Skin epidermis (tissue), 12 donors: ENCODE data around the gene ARHGAP42.
"Not testable (repeated sequence)": the region's sequence is repeated elsewhere in the genome, so short reads cannot be mapped to it uniquely, and the experiment has no call there.

Experiments used
- H3K27ac ChIP-seq, 21 experiments: fragments of 200-600 bp; sonication (generic) in 11 of 21; one replicate each; pipeline ENCODE4 v1.5.0; 2020; ENCODE audit warnings: mild to moderate bottlenecking in 3 of 21, inconsistent platforms in 2 of 21, moderate library complexity in 2 of 21
- H3K4me3 ChIP-seq, 7 experiments: fragments of 200-600 bp; sonication (generic) in 2 of 7; one replicate each; pipeline ENCODE4 v1.5.0; 2020; ENCODE audit warnings: inconsistent platforms in 2 of 7, mild to moderate bottlenecking in 2 of 7, moderate library complexity in 1 of 7

Gene ARHGAP42

DNA sequence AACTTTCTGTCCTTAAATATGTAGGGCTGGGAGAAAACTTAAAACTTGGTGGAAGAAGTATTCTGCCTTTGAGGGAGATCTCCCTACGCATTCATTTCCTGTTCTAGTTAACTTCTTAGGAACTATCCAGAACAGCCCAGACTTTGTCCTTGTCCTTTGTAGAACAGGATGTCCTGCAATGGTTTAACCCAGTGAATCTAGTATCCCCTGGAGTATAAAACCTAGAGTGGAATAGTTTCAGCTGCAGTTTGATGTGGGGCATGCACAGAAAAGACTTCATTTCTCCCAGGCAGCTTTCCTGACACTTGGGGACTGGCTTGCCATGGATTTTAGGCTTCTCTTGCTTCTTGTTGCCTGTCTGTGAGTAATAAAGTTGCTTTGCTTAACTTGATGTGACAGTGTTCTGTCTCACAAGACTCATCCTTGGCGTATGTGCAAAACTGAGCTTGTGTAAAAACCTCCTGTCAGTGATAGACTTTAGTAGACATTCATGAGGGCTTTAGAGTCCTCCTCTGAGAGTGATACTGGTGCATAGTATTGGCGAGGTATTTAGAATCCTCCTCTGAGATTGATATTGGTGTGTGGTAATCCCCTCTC is 28.2 kb downstream of the ARHGAP42 start:
- Histone ChIP-seq H3K27ac (peak overlapping the region in 2 of 21 experiments; percentile 39 to 54), H3K4me3 (no peak overlapping the region)

DNA sequence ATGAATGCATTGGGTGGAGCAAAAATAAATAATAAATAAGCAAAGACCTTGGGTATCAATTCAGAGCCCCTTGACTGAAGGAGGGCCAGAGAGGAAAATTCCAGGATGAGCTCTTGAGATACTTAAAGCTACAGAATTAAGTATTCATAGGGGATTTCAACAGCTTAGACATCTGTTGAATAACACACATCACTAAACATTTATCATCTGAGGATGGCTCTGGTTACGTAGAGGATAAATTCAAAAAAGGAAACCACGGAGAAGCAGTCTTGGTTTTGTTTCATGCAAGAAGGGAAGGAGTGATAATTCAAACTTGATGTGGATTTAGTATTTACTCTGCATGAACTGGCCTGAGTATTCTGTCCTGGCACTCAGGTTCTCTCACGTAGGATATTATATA is 29.8 kb downstream of the ARHGAP42 start:
- Histone ChIP-seq H3K4me3 (no peak overlapping the region), H3K27ac (no peak overlapping the region)

DNA sequence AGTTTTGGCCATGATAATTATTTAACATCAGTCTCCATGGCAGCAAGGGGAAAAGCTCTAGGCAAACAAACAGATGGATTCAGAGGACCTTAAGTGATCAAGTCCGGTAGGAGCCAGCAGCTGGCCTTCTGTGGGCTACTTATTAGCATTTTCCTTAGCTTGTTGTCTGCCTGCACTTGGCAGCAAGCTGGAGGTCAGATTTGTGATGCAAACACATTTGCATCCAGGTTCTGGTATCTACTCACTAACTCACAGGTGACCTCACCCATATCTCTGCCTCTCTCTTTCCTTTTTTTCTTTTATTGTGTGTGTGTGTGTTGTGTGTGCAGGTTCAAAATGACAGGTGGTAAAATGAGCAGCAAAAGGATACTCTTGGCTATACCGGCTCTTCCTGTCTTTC is 32.3 kb downstream of the ARHGAP42 start:
- Histone ChIP-seq H3K4me3 (no peak overlapping the region), H3K27ac (peak overlapping the region in 8 of 21 experiments; percentile 14 to 56 (median 28))

DNA sequence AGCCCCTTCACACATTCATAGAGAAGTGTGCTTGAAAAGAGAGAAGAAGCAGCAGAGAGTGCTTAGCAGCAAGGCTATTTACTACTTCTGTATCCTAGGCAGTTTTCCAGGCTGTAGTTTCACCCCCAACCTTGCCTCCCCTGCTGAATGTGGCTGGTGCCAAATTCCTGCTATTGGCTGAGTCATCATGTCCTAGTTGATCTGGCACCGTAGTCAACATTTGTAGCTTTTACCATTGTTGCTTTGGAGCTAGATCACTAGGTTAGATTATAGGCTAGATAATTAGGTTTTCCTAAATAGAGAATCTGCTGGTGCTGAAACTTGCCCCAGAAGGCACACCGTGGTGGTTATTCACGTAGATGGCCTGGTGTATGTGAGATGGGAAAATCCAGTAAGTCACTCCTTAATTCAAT is 32.7 kb downstream of the ARHGAP42 start:
- Histone ChIP-seq H3K4me3 (no peak overlapping the region), H3K27ac (peak overlapping the region in 10 of 21 experiments; percentile 3 to 56 (median 26))

DNA sequence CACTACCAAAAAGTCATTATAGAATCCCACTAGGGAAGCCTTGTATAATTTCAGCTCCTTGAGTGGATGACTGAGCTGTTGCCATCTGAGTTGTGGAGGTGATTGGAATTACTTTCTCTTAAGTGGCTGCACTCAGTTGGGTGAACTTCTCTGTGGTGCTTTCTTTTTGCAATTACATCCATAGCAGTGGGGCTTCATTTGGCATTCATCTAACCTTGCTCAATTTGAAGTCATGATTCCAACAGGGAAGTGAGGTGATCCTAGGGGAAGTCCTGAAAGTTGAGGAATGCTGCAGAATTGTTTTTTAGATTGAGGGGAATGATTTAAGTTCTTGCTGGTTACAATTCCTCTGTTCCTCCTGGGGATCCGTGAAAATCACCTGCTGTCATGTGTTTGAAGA is 39.6 kb downstream of the ARHGAP42 start:
- Histone ChIP-seq H3K27ac (no peak overlapping the region), H3K4me3 (no peak overlapping the region)

DNA sequence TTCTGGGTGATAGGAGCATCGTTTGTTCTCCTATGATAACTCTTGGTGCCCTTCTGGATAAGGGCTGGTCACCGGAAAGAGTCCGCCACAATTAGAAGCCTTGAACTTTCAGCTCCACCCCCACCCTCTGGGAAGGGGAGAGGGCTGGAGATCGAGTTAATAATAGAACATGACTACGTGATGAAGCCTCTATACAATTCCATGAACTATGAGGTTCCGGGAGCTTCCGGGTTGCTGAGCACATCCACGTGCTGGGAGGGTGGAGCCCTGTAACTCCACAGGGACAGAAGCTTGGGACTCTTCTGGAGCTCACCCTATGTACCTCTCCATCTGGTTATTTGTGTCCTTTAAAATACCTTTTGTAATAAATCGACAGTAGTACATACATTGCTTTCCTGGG is 40.3 kb downstream of the ARHGAP42 start:
- Histone ChIP-seq H3K27ac (no peak overlapping the region), H3K4me3 (no peak overlapping the region)

DNA sequence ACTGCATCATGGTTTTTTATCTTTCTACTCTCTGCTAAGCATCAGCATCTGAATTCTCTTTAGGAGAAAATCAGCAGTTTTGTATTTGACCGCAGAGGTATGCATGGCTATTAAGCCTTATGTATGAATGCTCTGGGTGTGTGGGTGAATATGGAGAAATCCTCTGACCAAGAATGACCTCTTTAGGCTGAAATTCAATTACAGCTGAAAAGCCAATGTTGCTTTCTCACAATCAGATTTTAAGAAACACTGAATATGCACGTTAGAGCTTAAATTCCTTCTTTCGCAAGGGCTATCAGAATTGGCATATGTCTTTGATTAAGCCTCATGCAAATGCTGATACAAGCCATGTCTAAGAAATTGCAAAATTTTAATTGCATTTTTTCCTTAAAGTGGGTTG is 43.2 kb downstream of the ARHGAP42 start:
- Histone ChIP-seq H3K4me3 (no peak overlapping the region), H3K27ac (no peak overlapping the region)

DNA sequence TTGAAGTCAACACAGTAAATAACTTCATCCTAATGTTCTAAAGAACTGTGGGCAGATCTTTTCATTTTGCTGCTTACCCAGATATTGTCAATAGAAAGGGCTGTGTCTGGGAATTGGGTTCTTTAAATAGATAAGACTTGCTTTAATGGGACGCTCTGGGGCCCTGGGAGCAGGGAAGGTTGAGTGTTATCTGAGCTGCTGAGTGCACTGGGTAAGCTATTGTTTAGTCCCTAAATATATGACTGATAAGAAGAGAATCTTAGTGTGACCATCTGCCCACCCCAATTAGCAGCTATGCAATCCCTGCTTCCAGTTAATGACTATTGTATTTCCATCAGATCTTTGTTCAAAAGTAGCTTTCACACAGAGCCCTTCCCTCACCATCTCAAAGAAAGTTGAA is 44.4 kb downstream of the ARHGAP42 start:
- H3K4me3 ChIP-seq: no peak overlapping the region
- H3K27ac ChIP-seq: no peak overlapping the region

DNA sequence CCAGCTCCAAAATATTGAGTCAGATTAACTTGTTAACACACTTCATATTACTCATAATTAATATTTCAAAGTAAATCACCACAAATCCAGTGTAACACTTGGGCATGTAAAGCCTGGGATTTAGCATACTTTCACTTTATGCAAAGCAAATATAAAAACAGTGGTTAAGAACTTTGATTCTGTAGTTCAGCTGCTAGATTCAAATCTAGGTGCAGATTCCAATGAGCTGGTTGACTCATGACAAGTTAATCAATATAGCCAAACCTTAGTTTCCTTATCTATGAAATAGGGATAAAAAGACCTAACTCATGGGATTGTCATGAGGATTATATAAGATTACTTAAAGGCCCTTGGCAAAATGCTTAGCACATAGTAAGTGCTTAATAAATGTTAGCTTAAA is 45.9 kb downstream of the ARHGAP42 start:
- no peak overlapping the region for H3K27ac ChIP-seq

DNA sequence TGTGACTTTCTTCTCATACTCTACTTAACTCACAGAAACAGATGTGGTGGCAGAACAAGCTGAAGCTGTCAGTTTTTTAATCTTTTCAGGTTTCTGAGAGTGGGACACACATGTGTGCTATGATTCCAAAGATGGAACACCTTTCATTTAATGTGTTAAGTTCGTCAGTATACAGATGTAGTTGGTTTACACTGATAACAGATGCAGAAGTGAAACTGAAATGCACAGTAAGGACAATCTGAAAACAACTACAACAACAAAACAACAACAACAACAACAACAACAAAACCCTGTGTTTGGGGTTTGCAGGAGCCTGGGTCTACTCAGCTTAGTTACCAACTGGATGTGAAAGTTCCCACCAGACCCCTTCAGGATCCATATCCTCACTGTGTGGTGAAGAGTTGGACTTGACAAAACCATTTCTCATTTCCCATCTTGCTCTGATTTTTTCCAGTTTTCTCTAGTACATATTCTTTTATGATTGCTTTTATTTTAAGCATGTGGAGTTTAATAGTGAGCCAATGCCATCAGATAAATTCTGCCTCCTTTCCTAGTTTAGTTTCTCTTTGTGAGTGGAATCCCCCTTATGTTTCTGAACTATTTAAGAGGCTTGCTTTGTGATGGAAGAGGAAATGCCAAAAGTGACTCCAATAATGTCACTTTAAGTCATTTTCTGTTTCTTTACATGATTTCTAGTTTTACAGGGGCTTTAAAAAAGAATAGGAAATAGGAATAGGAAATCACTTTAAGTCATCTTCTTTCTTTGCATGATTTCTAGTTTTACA is 47.8 kb downstream of the ARHGAP42 start:
- Histone ChIP-seq H3K27ac (peak overlapping the region in 3 of 21 experiments; percentile 13 to 27 (median 23)), H3K4me3 (no peak overlapping the region)

More for the DNA sequence above, 45.9 kb downstream of the ARHGAP42 start:
- H3K4me3 ChIP-seq: no peak overlapping the region

DNA sequence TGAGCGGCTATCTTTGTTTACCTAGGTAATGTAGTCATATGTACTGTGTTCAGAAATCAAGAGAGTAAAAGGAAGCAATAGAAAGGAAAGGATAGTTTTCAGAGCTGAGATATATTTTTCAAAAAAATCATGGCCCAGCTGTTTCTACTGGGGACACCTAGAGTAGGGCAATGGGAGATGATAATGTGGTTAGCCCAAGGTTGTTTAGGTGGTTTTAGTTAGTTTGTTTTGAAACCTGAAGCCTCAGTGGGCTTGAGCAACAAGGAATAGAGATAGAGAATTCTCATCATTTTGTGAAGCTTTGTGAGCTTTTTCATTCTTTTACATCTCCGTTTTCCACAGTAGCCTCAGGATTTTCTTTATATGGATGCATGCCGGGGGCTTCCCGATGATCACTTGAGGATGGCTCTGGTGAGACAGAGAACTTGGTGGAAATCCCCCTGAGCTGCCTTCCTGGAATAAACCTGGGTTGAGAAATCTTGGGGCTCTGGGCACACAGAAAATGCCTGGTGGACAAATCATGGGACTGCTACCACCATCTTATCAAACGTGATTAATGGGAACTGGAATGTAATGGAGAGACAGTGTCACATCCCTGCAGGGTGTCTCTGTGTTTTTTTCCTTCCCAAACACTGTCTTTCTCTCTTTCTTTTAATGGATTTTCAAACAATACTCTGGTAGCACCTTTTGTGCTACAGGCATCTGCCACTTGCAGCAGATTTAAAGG is 49.0 kb downstream of the ARHGAP42 start:
- Histone ChIP-seq H3K4me3 (no peak overlapping the region), H3K27ac (peak overlapping the region in 5 of 21 experiments; percentile 3 to 50 (median 19))

DNA sequence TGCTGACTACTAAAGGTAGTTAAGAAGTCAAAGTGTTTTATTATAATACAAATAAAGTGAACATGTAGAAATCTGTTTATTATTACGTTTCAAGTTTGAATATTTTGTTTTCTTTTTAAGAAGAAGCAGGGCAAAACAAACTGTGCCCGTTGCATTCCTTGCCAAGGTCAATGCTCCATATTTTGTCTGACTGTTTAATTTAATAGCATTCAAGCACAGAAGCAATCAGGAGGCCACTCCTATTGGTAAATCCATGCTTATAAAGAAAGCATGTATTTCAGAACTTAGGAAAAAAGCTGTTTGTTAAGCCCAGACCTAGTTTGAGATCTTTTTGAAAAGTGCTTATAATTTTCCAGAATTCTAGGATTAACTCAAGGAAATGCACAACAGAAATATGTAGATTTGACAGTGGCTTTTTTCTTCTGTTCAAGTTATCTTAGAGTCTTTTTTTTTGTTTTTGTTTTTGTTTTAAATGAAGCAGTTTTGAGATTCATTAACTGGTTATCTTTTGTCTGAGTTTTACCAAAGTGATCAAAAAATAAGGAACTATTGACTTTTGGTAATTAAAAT is 51.7 kb downstream of the ARHGAP42 start:
- H3K27ac ChIP-seq: peak overlapping the region in 6 of 21 experiments; percentile 2 to 30 (median 20)
- no peak overlapping the region for H3K4me3 ChIP-seq

DNA sequence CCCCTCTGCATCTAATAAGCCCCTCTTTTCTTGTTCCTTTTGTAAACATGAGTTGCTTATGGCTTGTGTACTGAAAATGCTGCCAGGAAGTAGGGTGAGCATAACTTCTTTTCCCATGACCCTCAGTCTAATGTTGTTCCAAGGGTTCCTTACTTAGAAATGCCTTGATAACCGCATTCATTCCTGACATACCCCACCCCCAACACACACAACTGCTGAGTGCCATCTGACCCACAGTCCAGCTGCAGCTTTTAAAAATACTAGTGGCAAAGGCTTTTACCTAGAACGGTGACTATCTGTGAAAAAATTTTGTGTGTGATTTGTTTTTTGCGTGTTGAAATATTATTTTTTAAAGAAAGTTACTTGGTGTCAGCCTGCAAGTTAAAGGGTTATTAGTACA is 52.6 kb downstream of the ARHGAP42 start:
- no peak overlapping the region for H3K4me3 ChIP-seq
- H3K27ac ChIP-seq: peak overlapping the region in 4 of 21 experiments; percentile 2 to 46 (median 34)

DNA sequence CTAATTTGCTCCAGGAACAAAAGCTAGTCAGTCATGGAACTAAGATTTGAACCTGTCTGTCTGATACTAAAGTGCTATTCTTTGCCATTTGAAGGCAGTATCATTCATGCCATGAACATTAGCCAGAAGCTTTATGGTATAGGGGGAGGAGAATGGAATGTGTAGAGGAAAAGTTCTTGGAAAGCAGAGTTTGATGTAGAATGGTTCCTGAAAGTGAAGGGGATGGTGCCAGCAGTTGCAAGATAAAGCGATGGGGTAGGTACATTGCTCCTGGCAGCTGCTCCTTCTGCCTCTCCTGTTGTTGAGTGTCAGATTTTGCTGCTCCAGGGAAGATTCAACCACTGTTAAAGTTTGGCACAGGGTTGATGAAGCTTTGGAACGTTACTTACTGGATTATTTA is 53.4 kb downstream of the ARHGAP42 start:
- Histone ChIP-seq H3K4me3 (no peak overlapping the region), H3K27ac (peak overlapping the region in 3 of 21 experiments; percentile 30 to 46 (median 39))

DNA sequence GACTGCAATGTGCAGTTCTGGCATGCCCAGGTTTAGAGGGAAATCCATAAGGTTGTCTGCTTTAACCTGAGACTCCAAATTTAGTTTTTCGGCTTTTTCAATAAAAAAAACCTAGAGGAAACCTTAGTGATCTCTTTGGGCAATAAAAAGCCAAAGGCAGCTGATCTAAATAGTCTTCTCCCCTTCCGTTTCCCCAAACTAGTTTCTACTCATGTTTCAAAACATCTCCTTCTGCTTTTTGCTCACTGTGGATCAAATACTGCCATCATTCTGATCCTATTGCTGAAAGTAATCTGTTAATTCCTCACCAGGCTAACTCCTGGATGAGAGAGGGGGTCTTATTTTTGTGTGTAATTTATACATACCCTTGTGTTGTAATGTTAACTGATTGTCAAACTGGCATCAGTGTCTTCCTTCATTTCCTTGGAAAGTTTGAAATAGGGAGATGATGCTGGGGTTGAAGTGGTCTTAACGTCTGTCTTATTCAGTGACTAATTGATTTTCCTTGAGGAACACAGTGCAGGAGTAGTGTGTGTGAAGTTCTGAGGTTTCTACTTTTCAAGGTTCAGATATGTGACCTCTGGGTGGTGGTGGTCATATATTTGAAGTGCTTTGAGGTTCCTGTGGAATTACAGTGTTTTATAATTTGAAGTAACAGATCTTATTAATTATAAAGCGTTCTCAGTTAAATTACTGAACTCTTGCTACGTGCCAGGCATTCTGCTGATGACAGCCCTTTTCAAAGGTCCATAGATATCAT is 55.0 kb downstream of the ARHGAP42 start:
- Histone ChIP-seq H3K27ac (no peak overlapping the region), H3K4me3 (no peak overlapping the region)

DNA sequence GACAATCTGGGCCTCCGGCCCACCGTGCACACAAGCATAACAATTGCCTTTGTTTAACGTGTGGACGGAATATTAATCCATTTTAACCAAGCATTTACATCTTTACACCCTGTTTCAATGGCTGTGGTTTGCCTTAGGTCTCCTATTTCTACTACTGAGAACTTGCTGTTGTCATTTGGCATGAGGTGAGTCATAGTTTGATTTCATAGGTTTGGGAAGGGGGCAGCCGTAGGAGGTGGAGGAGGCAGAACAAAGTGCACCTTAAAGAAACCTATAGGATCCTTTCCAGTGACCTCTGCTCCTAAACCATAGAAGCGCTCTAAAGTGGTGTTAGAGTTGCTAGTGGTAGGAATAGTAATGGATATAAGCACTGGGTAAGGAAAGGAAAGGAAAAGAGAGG is 59.4 kb downstream of the ARHGAP42 start:
- Histone ChIP-seq H3K4me3 (no peak overlapping the region), H3K27ac (no peak overlapping the region)

DNA sequence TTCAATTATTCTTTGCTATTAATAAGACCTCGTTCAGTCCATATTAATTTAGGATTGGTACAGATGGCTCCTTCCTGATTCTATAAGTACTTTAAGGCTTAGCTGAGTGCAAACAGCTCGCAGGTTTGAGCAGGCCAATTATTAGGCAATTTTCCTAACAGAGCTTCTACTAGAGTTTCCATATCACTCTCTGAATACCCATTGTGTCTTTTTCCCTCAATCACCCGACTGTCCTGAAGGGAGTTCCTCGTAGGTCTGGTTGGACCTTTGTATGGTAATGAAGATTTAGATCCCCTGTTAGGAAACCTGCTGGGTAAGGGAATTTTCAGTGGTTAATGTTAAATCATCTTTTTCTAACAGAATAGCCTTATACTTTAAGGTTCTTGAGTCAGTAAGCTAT is 61.1 kb downstream of the ARHGAP42 start:
- H3K27ac ChIP-seq: no peak overlapping the region
- H3K4me3 ChIP-seq: no peak overlapping the region

DNA sequence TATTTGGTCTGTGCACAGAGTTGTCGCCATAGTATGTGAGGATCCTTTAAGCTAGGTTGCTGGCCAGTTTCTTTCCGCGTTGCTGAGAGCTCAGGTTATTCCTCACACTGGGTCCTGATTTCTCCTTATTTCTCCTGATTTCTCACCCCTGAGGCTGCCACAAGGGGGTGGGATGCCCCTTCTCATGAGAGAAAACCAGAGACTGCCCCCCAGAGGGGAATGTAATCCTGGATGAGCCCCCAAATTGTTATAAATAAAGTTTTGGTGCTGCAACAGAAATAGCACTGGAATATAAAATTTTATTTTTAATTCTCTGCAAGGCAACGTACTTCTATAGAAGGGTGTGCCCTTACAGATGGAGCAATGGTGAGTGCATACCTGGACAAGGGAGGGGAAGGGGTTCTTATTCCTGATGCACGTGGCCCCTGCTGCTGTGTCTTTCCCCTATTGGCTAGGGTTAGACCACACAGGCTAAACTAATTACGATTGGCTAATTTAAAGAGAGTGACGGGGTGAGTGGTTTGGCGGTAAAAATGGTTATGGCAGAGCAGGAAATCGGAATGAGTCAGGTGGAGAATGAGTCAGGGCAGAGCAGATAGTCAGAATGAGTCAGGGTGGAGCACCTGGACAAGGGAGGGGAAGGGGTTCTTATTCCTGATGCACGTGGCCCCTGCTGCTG is 62.9 kb downstream of the ARHGAP42 start:
- not testable (repeated sequence) for H3K4me3 ChIP-seq, H3K27ac ChIP-seq

DNA sequence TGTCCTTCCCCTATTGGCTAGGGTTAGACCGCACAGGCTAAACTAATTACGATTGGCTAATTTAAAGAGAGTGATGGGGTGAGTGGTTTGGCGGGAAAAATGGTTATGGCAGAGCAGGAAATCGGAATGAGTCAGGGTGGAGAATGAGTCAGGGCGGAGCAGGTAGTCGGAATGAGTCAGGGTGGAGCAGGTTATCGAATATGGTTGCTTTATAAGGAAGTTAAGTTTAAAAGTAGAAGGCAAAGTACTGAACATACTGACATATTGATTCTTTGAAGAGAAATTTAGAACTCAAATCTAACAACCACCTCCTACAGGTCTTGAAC is 63.4 kb downstream of the ARHGAP42 start:
- not testable (repeated sequence) for H3K4me3 ChIP-seq, H3K27ac ChIP-seq
